HG03108 (cell line): ENCODE results near the gene OVOL3.

Source experiments
- ATAC-seq: cut with Tn5 transposase; IDR thresholded peaks from one replicate; pipeline ENCODE4 v1.9.1; 2021; ENCODE audit warnings: moderate library complexity; ENCODE audit not compliant: unreplicated experiment

The OVOL3 gene

GRCh38 chr19:36099166-36099785 lies 11.7 kb upstream of the OVOL3 start:
- ATAC-seq: no peak

- no peak for ATAC-seq
Observed at GRCh38 chr19:36100476-36100875, 10.5 kb upstream of the OVOL3 start.

- no peak for ATAC-seq
Observed at GRCh38 chr19:36101550-36102327, 9.2 kb upstream of the OVOL3 start.

GRCh38 chr19:36103040-36103626 lies 7.8 kb upstream of the OVOL3 start:
- no peak for ATAC-seq

GRCh38 chr19:36103842-36104552 lies 6.9 kb upstream of the OVOL3 start:
- ATAC-seq: no peak

GRCh38 chr19:36106441-36106840 lies 4.5 kb upstream of the OVOL3 start:
- ATAC-seq: no peak

- ATAC-seq: no peak
Observed at GRCh38 chr19:36106991-36107390, 4.0 kb upstream of the OVOL3 start.

GRCh38 chr19:36108684-36109083 lies 2.3 kb upstream of the OVOL3 start:
- ATAC-seq: no peak

GRCh38 chr19:36111200-36111539 lies 227 bp downstream of the OVOL3 start:
- no peak for ATAC-seq

GRCh38 chr19:36112678-36113077 lies 1.7 kb downstream of the OVOL3 start:
- no peak for ATAC-seq

- no peak for ATAC-seq
Observed at GRCh38 chr19:36113425-36113824, 2.5 kb downstream of the OVOL3 start.

- ATAC-seq: no peak
Observed at GRCh38 chr19:36113894-36114720, 3.2 kb downstream of the OVOL3 start.

GRCh38 chr19:36114721-36115452 lies 3.9 kb downstream of the OVOL3 start, which contains the start of gene POLR2I:
Gene POLR2I, minus strand, starts transcription at chr19:36114875. Its CDS starts 19 bp downstream, at chr19:36114856.
- peak; percentile 83 for ATAC-seq

- ATAC-seq: peak; percentile 29
Observed at GRCh38 chr19:36115453-36116343, 4.8 kb downstream of the OVOL3 start, which contains the start of gene TBCB. Gene TBCB, plus strand, starts transcription at chr19:36115468. Its CDS starts 93 bp downstream, at chr19:36115561.

- no peak for ATAC-seq
Observed at GRCh38 chr19:36116344-36116637, 5.3 kb downstream of the OVOL3 start.

- ATAC-seq: no peak
Observed at GRCh38 chr19:36120092-36120983, 9.4 kb downstream of the OVOL3 start.

- no peak for ATAC-seq
Observed at GRCh38 chr19:36120984-36121358, 10.0 kb downstream of the OVOL3 start.

- ATAC-seq: no peak
Observed at GRCh38 chr19:36121486-36122124, 10.7 kb downstream of the OVOL3 start.
